Measurements from ENCODE around the gene GPATCH4. TPM values are rescaled to one million over a fixed set of nuclear protein-coding genes. Genes with fewer than 3 reads are reported as not detected.
A peak's percentile ranks its signal among the peaks of the same experiment; 100 is the strongest.
"Not testable (repeated sequence)": the region's sequence is repeated elsewhere in the genome, so short reads cannot be mapped to it uniquely, and the experiment has no call there.

GPATCH4 gene
- total and polyA plus RNA-seq, 2 donors: 11.6 to 12.0 TPM

DNA sequence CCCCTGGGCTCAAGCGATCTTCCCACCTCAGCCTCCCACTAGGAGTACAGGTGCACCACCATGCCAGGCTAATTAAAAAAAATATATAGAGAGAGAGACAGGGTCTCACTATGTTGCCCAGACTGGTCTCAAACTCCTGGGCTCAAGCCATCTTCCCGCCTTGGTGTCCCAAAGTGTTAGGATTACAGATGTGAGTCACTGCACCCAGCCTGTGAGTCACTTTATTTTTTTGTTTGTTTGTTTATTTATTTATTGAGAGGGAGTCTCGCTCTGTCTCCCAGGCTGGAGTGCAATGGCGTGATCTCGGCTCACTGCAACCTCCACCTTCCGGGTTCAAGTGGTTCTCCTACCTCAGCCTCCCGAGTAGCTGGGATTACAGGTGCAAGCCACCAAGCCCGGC lies 13.4 kb downstream of the GPATCH4 start:
- not testable (repeated sequence) for DNase-seq (ENCODE audit: low read depth in 6 of 9, low spot score in 9 of 9); H3K9me3 ChIP-seq (ENCODE audit: control insufficient read depth in 2 of 2, insufficient read depth in 1 of 2, low read length in 1 of 2); H3K4me3 ChIP-seq (ENCODE audit: low read length in 2 of 2); H3K27me3 ChIP-seq (ENCODE audit: control insufficient read depth in 2 of 2, insufficient read depth in 1 of 2, low read length in 1 of 2); H3K27ac ChIP-seq (ENCODE audit: low read depth in 1 of 2, low read length in 1 of 2)
- peaks cover 12 to 38% of the 10 kb centered on the region in 2 donors for H3K4me1 ChIP-seq (ENCODE audit: control insufficient read depth in 2 of 2, insufficient read depth in 2 of 2, low read length in 2 of 2)
- 91% methylated on average over 8 of the region's 8 CpGs for WGBS
- peaks cover 21 to 29% of the 10 kb centered on the region in 2 donors for H3K36me3 ChIP-seq (ENCODE audit: control insufficient read depth in 2 of 2, insufficient read depth in 2 of 2, low read length in 1 of 2)

DNA sequence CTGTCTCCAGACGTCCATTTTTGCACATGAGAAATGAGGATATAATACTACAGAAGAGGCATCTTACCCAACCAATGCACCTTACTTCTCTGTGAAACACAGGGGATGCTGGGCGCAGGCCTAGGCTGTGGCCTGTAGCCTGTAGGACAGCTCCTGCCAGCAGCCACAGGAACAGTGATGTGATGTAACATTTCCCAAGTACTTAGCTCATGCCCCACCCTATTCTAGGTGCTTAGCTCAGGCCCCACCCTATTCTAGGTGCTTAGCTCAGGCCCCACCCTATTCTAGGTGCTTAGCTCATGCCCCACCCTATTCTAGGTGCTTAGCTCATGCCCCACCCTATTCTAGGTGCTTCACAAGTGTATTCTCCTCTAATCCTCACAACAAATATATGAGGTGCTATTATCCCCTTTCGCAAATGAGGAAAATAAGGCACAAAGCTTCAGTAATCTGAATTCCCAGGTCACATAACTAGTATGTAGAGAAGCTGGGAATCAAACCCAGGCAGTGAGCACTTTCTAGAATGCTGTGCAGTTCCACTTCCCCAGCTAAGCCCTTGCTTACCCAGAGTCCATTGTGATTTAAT lies 14.3 kb downstream of the GPATCH4 start:
- H3K4me3 ChIP-seq (ENCODE audit: low read length in 2 of 2): no peak overlapping the region
- no peaks in the 10 kb centered on the region for H3K27me3 ChIP-seq (ENCODE audit: control insufficient read depth in 2 of 2, insufficient read depth in 1 of 2, low read length in 1 of 2)
- H3K4me1 ChIP-seq (ENCODE audit: control insufficient read depth in 2 of 2, insufficient read depth in 2 of 2, low read length in 2 of 2): peaks cover 6 to 38% of the 10 kb centered on the region in 2 donors
- H3K36me3 ChIP-seq (ENCODE audit: control insufficient read depth in 2 of 2, insufficient read depth in 2 of 2, low read length in 1 of 2): peaks cover 21 to 29% of the 10 kb centered on the region in 2 donors
- no peak overlapping the region for H3K27ac ChIP-seq (ENCODE audit: low read depth in 1 of 2, low read length in 1 of 2)
- DNase-seq (ENCODE audit: low read depth in 6 of 9, low spot score in 9 of 9): no peak
- H3K9me3 ChIP-seq (ENCODE audit: control insufficient read depth in 2 of 2, insufficient read depth in 1 of 2, low read length in 1 of 2): no peaks in the 10 kb centered on the region
- WGBS: 98% methylated on average over 3 of the region's 3 CpGs

- H3K27me3 ChIP-seq (ENCODE audit: control insufficient read depth in 2 of 2, insufficient read depth in 1 of 2, low read length in 1 of 2): no peaks in the 10 kb centered on the region
- peaks cover 9 to 39% of the 10 kb centered on the region in 2 donors for H3K4me1 ChIP-seq (ENCODE audit: control insufficient read depth in 2 of 2, insufficient read depth in 2 of 2, low read length in 2 of 2)
- H3K27ac ChIP-seq (ENCODE audit: low read depth in 1 of 2, low read length in 1 of 2): no peak overlapping the region
- H3K36me3 ChIP-seq (ENCODE audit: control insufficient read depth in 2 of 2, insufficient read depth in 2 of 2, low read length in 1 of 2): peaks cover 21 to 29% of the 10 kb centered on the region in 2 donors
- no peak overlapping the region for H3K4me3 ChIP-seq (ENCODE audit: low read length in 2 of 2)
- no peak for DNase-seq (ENCODE audit: low read depth in 6 of 9, low spot score in 9 of 9)
- no peaks in the 10 kb centered on the region for H3K9me3 ChIP-seq (ENCODE audit: control insufficient read depth in 2 of 2, insufficient read depth in 1 of 2, low read length in 1 of 2)
- WGBS: 84% methylated on average over 4 of the region's 4 CpGs
These were observed 15.0 kb downstream of the GPATCH4 start for GRCh38 chr1:156586323-156586722.

DNA sequence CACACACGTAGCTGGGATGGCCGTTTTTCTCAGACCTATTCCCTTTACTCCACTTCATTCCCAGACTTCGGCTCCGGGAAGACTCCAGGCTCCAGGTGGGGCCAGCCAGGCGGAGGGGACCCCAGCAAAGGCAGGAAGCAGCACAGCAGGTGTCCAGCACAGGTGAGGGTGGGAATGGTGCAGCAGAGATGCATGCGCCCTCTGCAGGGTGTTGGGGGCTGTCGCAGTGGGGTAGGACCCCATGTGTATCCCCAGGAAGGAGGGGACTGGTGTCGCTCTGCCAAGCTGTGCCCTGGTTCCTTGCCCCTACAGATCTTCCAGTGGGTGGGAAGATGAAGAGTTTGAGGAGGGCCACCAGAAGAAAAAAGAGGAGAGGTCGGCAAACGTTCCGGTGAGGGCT lies 16.5 kb downstream of the GPATCH4 start:
- Histone ChIP-seq H3K27ac (ENCODE audit: low read depth in 1 of 2, low read length in 1 of 2) (no peak overlapping the region), H3K27me3 (ENCODE audit: control insufficient read depth in 2 of 2, insufficient read depth in 1 of 2, low read length in 1 of 2) (no peaks in the 10 kb centered on the region), H3K4me1 (ENCODE audit: control insufficient read depth in 2 of 2, insufficient read depth in 2 of 2, low read length in 2 of 2) (peaks cover 11 to 47% of the 10 kb centered on the region in 2 donors), H3K36me3 (ENCODE audit: control insufficient read depth in 2 of 2, insufficient read depth in 2 of 2, low read length in 1 of 2) (peaks cover 21 to 29% of the 10 kb centered on the region in 2 donors), H3K4me3 (ENCODE audit: low read length in 2 of 2) (no peak overlapping the region), H3K9me3 (ENCODE audit: control insufficient read depth in 2 of 2, insufficient read depth in 1 of 2, low read length in 1 of 2) (no peaks in the 10 kb centered on the region)
- 87% methylated on average over 11 of the region's 11 CpGs for WGBS
- no peak for DNase-seq (ENCODE audit: low read depth in 6 of 9, low spot score in 9 of 9)

DNA sequence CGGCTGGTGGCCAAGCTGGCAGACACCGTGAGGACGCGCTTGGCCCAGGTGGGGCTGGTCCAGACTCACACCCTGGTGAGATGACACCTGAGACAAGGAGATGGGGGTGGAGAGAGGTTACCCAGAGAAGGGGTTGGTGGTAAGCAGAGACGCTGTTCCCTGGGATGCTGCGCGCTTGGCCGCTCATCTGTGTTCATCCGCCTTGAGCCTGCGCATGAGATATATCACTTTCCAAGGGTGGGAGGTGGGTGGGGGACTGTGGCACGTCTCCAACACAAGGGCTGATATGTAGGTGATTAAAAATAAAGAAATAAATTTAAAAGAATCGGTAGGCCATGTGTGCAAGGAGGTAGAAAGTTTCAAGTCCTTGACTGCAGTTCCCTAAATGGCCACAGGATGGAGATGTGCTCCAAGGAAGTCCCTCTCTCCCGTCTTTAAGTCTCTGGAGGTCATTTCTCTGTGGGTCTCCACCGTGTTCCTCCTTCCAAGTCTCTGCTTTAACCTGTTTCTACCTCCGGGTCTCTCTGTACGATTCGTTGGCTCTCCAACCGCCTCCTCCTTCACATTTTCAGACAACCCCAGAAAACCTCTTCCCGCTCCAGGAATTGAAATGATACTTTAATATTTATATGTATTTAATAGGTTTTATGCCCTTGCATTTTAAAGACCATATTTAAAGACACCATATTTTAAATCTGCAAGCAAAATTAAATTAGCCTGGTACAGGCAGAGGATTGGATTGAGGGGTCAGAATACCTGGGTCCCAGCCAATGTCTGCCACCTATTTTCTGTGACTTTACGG lies 17.3 kb downstream of the GPATCH4 start:
- Histone ChIP-seq H3K27ac (ENCODE audit: low read depth in 1 of 2, low read length in 1 of 2) (peak overlapping the region in 1 of 2 donors; percentile 62), H3K4me3 (ENCODE audit: low read length in 2 of 2) (peak overlapping the region; percentile 23 to 77), H3K27me3 (ENCODE audit: control insufficient read depth in 2 of 2, insufficient read depth in 1 of 2, low read length in 1 of 2) (no peaks in the 10 kb centered on the region), H3K36me3 (ENCODE audit: control insufficient read depth in 2 of 2, insufficient read depth in 2 of 2, low read length in 1 of 2) (peaks cover 21 to 29% of the 10 kb centered on the region in 2 donors), H3K9me3 (ENCODE audit: control insufficient read depth in 2 of 2, insufficient read depth in 1 of 2, low read length in 1 of 2) (no peaks in the 10 kb centered on the region), H3K4me1 (ENCODE audit: control insufficient read depth in 2 of 2, insufficient read depth in 2 of 2, low read length in 2 of 2) (peaks cover 11 to 52% of the 10 kb centered on the region in 2 donors)
- 61% methylated on average over 20 of the region's 20 CpGs for WGBS
- peak in 7 of 9 donors; percentile 70 to 90 (median 83) for DNase-seq (ENCODE audit: low read depth in 6 of 9, low spot score in 9 of 9)

GRCh38 chr1:156582388-156583017 lies 18.8 kb downstream of the GPATCH4 start:
- 26% methylated on average over 9 of the region's 9 CpGs for WGBS
- peak overlapping the region; percentile 66 to 77 for H3K4me3 ChIP-seq (ENCODE audit: low read length in 2 of 2)
- H3K36me3 ChIP-seq (ENCODE audit: control insufficient read depth in 2 of 2, insufficient read depth in 2 of 2, low read length in 1 of 2): peaks cover 21 to 29% of the 10 kb centered on the region in 2 donors
- no peaks in the 10 kb centered on the region for H3K27me3 ChIP-seq (ENCODE audit: control insufficient read depth in 2 of 2, insufficient read depth in 1 of 2, low read length in 1 of 2)
- peaks cover 11 to 52% of the 10 kb centered on the region in 2 donors for H3K4me1 ChIP-seq (ENCODE audit: control insufficient read depth in 2 of 2, insufficient read depth in 2 of 2, low read length in 2 of 2)
- peak in 1 of 9 donors; percentile 73 for DNase-seq (ENCODE audit: low read depth in 6 of 9, low spot score in 9 of 9)
- H3K27ac ChIP-seq (ENCODE audit: low read depth in 1 of 2, low read length in 1 of 2): peak overlapping the region; percentile 92 to 94
- H3K9me3 ChIP-seq (ENCODE audit: control insufficient read depth in 2 of 2, insufficient read depth in 1 of 2, low read length in 1 of 2): no peaks in the 10 kb centered on the region

- Histone ChIP-seq H3K36me3 (ENCODE audit: control insufficient read depth in 2 of 2, insufficient read depth in 2 of 2, low read length in 1 of 2) (peaks cover 20 to 27% of the 10 kb centered on the region in 2 donors), H3K27ac (ENCODE audit: low read depth in 1 of 2, low read length in 1 of 2) (peak overlapping the region; percentile 92 to 94), H3K4me1 (ENCODE audit: control insufficient read depth in 2 of 2, insufficient read depth in 2 of 2, low read length in 2 of 2) (peaks cover 11 to 52% of the 10 kb centered on the region in 2 donors), H3K9me3 (ENCODE audit: control insufficient read depth in 2 of 2, insufficient read depth in 1 of 2, low read length in 1 of 2) (no peaks in the 10 kb centered on the region), H3K27me3 (ENCODE audit: control insufficient read depth in 2 of 2, insufficient read depth in 1 of 2, low read length in 1 of 2) (no peaks in the 10 kb centered on the region), H3K4me3 (ENCODE audit: low read length in 2 of 2) (peak overlapping the region; percentile 66 to 77)
- DNase-seq (ENCODE audit: low read depth in 6 of 9, low spot score in 9 of 9): peak in 8 of 9 donors; percentile 43 to 89 (median 68)
- 38% methylated on average over 21 of the region's 21 CpGs for WGBS
These were observed 19.5 kb downstream of the GPATCH4 start for GRCh38 chr1:156581661-156582387.

DNA sequence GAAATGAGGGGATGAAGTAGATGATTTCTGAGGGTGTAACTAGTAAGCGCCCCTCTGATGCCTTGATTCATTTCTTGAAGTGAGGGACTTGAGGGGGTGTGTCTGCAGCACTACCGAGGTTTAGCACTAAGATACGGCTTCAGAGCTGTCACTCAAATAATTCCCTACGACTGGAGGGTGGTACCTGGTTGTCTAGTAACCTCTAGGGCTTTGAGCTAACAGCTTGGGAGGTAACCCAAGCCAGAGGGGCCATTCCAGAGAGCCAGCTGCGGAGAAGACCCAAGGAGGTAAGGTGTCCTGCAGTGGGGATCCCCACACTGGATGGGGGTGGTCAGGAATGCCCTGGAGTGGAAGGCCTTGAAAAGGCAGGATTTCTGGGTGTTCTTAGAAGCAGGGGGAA lies 21.8 kb downstream of the GPATCH4 start, which contains the start of gene TTC24:
TTC24 (plus strand) TSS at position 252 of the 400 bp plus-strand sequence. CDS start 1,642 bp downstream, outside the sequence.
- Histone ChIP-seq H3K4me1 (ENCODE audit: control insufficient read depth in 2 of 2, insufficient read depth in 2 of 2, low read length in 2 of 2) (peaks cover 11 to 46% of the 10 kb centered on the region in 2 donors), H3K27me3 (ENCODE audit: control insufficient read depth in 2 of 2, insufficient read depth in 1 of 2, low read length in 1 of 2) (no peaks in the 10 kb centered on the region), H3K27ac (ENCODE audit: low read depth in 1 of 2, low read length in 1 of 2) (no peak within 1 kb of the TSS), H3K9me3 (ENCODE audit: control insufficient read depth in 2 of 2, insufficient read depth in 1 of 2, low read length in 1 of 2) (no peaks in the 10 kb centered on the region), H3K4me3 (ENCODE audit: low read length in 2 of 2) (no peak within 1 kb of the TSS), H3K36me3 (ENCODE audit: control insufficient read depth in 2 of 2, insufficient read depth in 2 of 2, low read length in 1 of 2) (peaks cover 0 to 4% of the 10 kb centered on the region in 2 donors)
- WGBS: 90% methylated on average over 5 of the region's 5 CpGs
- DNase-seq (ENCODE audit: low read depth in 6 of 9, low spot score in 9 of 9): no peak
